CD4-positive, alpha-beta T cell treated with Interferon alpha-2 for 1 hour (primary cell): ENCODE data around the gene NUP37.
"Not testable (repeated sequence)": the region's sequence is repeated elsewhere in the genome, so short reads cannot be mapped to it uniquely, and the experiment has no call there.

Source experiments
- DNase-seq, 2 donors: peaks; one replicate each; pipeline ENCODE4 v3.0.0-alpha.2; 2020 to 2022

The NUP37 gene

GRCh38 chr12:102119674-102120563 lies at the start of gene NUP37, which contains the start of gene PARPBP:
Gene NUP37, minus strand, starts transcription at chr12:102120114. Its CDS starts 1,596 bp downstream, at chr12:102118518.
Gene PARPBP, plus strand, starts transcription at chr12:102120183. Its CDS starts 3,706 bp downstream, at chr12:102123889.
- DNase-seq = peak; percentile 90 to 93

DNA sequence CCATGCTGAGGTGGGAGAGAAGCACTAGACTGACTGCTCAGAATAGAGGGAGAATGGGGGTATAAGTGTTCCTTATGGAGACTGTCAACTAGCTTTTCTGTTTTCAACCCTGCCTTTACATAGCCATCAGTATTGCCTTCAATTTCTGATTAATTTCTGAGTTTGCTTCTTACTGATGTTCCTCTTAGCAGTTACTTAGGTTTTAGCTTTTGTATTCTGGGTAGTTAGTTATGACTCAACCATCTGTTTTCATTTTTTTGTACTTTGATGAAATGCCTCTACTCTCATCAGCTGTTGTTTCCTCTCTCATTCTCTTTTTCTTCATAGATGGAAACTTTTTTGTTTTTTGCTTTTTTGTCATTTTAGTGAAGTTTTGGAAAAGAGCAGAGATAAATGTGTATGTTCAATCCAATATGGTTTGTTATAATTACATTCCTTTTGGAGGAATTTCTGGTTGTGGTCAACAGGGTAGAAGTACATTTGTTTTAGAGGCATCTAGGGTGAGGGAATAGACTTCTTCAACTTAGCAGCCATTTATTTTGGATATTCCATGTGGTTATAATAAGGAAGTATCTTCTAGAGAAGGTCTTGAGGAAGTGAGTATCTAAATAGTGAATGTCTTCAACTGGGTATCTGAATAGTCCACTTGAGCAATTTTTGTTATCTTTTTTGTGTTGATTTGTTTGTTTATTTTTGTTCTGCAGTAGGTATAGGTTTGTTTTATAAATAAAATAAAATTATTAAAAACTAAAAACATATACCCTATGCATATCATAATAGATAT lies 48.1 kb upstream of the NUP37 start:
- DNase-seq = no peak

DNA sequence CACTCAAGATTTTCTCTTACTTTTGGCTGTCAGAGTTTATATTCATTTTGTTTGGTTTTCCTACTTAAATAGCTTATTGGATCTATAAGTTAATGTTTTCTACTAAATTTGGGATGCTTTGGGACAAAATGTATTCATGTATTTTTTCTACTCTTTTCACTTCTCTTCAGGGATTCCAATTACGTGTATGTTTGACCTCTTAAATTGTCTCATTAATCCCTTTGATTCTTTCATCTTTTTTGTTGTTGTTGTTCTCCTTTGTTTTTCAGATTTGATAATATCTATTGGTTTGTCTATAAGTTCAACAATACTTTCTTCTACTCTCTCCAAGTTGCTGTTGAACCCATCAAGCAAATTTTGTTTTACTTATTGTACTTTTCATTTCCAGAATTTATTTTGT lies 43.5 kb upstream of the NUP37 start:
- no peak for DNase-seq

- not testable (repeated sequence) for DNase-seq
Measured at GRCh38 chr12:102155206-102155605, 35.3 kb upstream of the NUP37 start.

- DNase-seq = not testable (repeated sequence)
Measured at GRCh38 chr12:102147062-102147587, 27.2 kb upstream of the NUP37 start.

DNA sequence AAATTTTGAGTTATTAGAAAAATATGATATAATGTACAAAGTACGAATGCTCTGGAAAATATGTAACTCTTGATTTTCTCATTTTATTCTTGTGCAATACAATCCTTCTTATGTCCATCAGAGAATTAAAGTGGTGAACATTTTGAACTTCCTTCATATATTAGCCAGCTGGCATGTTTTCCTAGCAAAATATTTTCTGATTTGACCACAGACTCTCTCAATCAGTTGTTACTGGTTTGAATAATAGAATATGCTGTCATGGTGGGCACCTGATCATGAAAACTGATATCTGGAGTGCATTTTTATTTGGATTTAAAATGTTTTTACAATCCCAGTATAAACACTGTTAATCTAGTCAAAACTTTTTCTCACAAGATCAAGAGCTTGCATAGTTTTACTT lies 24.3 kb upstream of the NUP37 start:
- DNase-seq = no peak

DNA sequence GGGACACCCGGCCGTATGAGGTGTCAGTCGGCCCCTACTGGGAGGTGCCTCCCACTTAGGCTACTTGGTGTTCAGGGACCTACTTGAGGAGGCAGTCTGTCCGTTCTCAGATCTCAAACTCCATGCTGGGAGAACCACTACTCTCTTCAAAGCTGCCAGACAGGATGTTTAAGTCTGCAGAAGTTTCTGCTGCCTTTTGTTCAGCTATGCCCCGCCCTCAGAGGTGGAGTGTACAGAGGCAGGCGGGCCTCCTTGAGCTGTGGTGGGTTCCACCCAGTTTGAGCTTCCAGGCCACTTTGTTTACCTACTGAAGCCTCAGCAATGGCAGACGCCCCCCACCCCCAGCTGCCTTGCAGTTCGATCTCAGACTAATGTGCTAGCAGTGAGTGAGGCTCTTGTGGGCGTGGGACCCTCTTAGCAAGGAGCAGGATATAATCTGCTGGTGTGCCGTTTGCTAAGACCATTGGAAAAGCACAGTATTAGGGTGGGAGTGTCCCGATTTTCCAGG lies 23.0 kb upstream of the NUP37 start:
- not testable (repeated sequence) for DNase-seq

DNA sequence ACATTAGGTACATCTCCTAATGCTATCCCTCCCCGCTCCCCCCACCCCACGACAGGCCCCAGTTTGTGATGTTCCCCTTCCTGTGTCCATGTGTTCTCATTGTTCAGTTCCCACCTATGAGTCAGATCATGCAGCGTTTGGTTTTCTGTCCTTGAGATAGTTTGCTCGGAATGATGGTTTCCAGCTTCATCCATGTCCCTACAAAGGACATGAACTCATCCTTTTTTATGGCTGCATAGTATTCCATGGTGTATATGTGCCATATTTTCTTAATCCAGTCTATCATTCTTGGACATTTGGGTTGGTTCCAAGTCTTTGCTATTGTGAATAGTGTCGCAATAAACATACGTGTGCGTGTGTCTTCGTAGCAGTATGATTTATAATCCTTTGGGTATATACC lies 17.7 kb upstream of the NUP37 start:
- DNase-seq = not testable (repeated sequence)

DNA sequence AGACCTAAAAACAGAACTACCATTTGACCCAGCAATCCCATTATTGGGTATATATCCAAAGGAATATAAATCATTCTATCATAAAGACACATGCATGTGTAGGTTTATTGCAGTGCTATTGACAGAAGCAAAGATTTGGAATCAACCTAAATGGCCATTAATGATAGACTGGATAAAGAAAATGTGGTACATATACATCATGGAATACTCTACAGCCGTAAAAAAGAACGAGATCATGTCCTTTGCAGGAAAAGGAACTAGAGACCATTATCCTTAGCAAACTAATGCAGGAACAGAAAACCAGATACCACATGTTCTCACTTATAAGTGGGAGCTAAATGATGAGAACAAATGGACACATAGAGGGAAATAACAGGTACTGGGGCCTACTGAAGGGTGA lies 11.5 kb upstream of the NUP37 start:
- DNase-seq = not testable (repeated sequence)

- not testable (repeated sequence) for DNase-seq
Measured at GRCh38 chr12:102130720-102131119, 10.8 kb upstream of the NUP37 start.

DNA sequence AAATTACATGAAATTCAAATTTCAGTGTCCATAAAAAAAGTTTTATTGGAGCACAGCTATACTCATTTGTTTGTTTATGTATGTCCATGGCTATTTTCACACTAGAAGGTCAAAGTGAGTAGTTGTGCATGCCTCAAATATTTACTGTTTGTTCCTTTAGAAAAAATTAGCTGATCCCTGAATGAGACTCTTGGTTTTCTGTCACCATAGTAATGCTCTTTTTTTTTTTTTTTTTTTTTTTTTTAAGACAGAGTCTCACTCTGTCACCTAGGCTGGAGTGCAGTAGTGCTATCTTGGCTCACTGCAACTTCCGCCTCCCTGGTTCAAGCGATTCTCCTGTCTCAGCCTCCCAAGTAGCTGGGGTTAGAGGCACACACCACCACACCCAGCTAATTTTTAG lies 1.4 kb upstream of the NUP37 start:
- DNase-seq = not testable (repeated sequence)

DNA sequence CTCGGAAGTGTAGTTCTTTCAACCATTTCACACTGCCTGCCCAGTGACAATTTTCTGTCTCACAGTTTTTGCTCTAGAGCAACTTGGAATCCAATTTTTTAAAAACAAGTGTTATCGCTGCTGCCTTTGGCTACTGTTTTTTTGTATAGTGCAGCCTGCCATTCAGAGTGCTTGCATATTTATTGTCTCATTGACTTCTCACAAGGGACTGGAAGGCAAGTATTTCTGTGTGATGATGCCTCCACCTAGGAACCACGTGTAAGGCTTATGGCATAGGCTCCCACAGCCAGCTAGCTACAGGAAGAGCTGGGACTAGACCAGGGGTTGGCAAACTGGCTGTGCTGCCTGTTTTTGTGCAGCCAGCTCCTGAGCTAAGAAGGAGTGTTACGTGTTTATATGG lies 972 bp upstream of the NUP37 start:
- no peak for DNase-seq

- no peak for DNase-seq
Measured at GRCh38 chr12:102120564-102120873, 605 bp upstream of the NUP37 start.

DNA sequence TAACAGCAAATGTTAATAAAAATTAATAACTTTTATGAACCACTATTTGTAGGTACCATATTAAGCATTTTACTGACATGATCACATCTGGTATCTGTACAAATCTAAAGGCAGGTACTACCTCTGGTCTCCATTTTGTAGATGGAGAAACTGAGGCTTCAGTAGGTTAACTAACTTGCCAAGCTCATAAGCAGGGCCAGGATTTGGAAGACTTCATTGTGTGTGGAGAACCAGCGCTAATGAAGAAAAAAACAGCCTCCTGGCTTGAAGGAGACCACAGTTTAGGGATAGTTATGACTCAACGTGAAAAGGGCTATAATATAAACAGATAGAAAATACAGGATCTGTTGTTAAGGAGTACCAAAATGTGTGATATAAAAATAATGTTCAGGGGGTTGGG lies 1.0 kb downstream of the NUP37 start:
- DNase-seq = no peak

GRCh38 chr12:102116392-102116791 lies 3.5 kb downstream of the NUP37 start:
- no peak for DNase-seq

- no peak for DNase-seq
Measured at GRCh38 chr12:102114212-102114611, 5.7 kb downstream of the NUP37 start.

DNA sequence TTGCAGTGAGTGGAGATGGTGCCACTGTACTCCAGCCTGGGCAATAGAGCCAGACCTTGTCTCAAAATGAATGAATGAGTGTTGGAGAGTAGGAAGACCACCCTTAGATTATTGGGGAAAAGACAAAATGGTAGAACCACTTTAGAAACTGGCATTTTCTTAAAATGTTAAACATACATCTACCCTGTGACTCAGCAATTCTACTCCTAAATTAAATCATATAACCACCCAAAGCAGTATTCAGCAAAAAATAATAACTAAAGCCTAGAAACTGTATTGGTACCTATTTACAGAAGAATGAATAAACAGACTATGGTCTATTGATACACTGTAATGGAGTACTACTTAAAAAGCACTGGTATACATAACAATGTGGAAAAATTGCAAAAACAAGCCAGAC lies 9.1 kb downstream of the NUP37 start:
- DNase-seq = no peak

DNA sequence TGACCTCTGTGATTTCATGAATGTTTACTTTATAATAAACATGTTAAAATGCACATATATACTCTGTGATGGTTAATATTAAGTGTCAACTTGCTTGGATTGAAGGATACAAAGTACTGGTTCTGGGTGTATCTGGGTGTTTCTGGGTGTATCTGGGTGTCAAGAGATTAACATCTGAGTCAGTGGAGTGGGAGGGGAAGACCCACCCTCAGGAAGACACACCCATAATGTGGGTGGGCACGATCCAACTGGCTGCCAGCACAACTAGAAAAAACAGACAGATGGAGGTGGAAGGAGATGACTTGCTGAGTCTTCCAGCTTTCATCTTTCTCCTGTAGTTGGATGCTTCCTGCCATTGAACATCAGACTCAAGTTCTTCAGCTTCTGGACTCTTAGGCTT lies 11.9 kb downstream of the NUP37 start:
- no peak for DNase-seq

GRCh38 chr12:102106905-102107304 lies 13.0 kb downstream of the NUP37 start:
- DNase-seq = no peak

DNA sequence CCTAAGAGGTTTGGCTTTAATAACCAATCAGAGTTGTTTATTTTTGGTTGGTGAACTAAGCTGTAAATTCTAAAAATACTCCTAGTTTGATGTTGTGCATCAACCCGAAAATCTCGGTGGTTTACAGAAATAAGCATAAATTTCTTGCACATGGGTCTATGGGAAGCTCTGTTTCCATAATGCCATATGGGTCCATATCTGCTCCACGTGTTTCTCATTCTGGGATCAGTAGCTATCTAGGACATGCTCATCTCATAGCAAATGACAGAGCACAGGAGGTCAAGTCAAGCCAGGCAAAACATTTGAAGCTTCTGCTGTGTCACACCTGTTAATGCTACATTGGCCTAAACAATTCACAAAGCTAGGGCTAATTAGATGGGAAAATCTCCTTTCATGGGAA lies 23.1 kb downstream of the NUP37 start:
- no peak for DNase-seq

DNA sequence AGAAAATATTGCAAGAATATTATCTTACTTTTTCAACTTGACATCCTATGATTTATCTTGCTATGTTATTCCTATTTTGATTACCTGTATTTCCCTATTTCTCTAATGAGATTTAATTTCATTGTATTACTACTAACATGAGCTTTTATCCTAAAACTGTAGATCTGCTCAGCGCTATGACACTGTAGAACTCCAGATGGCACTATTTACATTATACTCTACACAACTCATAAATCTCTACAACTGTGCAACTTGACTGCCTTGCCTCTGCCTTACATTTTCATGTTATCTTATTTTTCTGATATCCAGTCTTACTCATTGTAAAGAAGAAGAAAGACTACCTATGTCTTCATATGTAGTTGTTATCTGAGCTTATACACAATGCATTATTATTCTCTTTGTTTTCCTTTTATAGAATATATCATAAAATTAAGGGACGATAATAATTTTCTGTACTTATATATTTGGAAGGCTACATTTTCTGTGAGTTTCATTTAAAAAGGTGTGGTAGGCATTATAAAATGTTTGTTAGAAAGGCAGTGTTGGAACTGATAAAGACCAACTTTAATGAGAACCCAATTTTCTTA lies 24.1 kb downstream of the NUP37 start:
- peak in 1 of 2 donors; percentile 17 for DNase-seq

DNA sequence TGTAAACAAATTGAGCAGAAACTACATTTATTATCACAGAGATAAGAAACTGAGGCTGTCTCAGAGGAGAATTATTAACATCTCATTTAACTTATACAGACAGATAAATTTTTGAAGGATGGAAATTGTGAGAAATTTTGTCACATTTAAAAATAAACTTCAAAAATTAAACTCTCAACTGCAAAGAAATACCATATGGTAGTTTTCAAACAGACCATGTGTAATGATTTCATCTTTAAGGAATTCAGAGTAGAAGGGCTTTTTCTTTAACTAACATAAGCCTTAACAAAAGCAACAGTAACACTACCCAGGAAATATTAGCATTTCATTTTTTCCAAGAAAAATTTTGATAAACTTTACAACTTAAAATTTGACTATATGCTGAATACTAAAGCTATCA lies 26.6 kb downstream of the NUP37 start:
- no peak for DNase-seq

- not testable (repeated sequence) for DNase-seq
Measured at GRCh38 chr12:102089228-102089835, 30.6 kb downstream of the NUP37 start.
